Memory B cell (primary cell): ENCODE results near the gene AUTS2.

Source experiments
- ATAC-seq: fragments of 150-1000 bp; cut with Tn5 transposase; 2 replicates; pipeline ENCODE4 v1.10.0; 2021; ENCODE audit warnings: low read depth, mild to moderate bottlenecking, moderate library complexity
- DNase-seq, 2 donors: peaks; one replicate each; pipeline ENCODE4 v3.0.0; 2022; ENCODE audit warnings: low spot score in 2 of 2
- H3K27ac Mint-ChIP-seq: one replicate; pipeline ENCODE4 v1.8.0; 2022; ENCODE audit warnings: mild to moderate bottlenecking, moderate library complexity, mixed read lengths
- H3K27me3 Mint-ChIP-seq: one replicate; pipeline ENCODE4 v1.8.0; 2022; ENCODE audit warnings: mixed read lengths
- H3K36me3 Mint-ChIP-seq: one replicate; pipeline ENCODE4 v1.8.0; 2022; ENCODE audit warnings: mild to moderate bottlenecking, mixed read lengths
- H3K4me1 Mint-ChIP-seq: one replicate; pipeline ENCODE4 v1.8.0; 2022; ENCODE audit warnings: mixed read lengths
- H3K4me3 Mint-ChIP-seq: one replicate; pipeline ENCODE4 v1.8.0; 2022; ENCODE audit warnings: mild to moderate bottlenecking, moderate library complexity, mixed read lengths
- H3K9me3 Mint-ChIP-seq: one replicate; pipeline ENCODE4 v1.8.0; 2022; ENCODE audit warnings: mixed read lengths

The AUTS2 gene

DNA sequence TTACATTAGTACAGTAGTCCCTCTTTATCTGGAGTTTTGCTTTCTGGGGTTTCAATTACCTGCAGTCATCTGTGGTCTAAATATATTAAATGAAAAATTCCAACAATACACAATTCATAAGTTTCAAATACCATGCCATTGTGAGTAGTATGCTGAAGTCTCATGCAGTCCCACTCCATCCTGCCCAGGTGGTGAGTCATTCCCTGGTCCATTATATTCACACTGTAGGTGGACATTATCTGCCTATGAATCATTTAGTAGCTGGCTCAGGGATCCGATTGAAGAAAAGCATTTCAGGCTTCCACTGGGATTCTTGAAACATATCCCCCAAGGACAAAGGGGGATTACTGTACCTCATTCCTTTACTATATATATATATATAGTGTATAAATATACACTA lies 1235.5 kb downstream of the AUTS2 start:
- no peak for DNase-seq
- Mint-ChIP-seq H3K36me3 (no peaks in the 10 kb centered on the region), H3K27me3 (peaks cover 19% of the 10 kb centered on the region), H3K4me1 (peaks cover 9% of the 10 kb centered on the region), H3K9me3 (no peaks in the 10 kb centered on the region), H3K4me3 (no peak overlapping the region), H3K27ac (no peak overlapping the region)
- no peak for ATAC-seq

DNA sequence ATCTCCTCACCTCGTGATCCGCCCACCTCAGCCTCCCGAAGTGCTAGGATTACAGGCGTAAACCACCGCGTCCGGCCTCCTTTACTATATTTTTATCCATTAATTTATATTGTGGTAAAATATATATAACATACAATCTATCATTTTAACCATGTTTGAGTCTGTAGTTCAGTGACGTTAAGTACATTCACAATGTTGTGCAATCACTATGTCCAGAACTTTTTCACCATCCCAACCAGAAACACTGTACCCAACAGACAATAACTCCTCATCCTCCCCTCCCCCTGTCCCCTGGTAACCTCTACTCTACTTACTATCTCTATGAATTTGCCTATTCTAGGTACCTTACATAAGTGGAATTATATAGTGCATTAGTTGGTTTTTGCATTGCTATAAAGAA lies 1236.1 kb downstream of the AUTS2 start:
- Mint-ChIP-seq H3K4me1 (peaks cover 6% of the 10 kb centered on the region), H3K9me3 (peaks cover 2% of the 10 kb centered on the region), H3K4me3 (no peak overlapping the region), H3K27ac (no peak overlapping the region), H3K27me3 (peaks cover 19% of the 10 kb centered on the region), H3K36me3 (no peaks in the 10 kb centered on the region)
- DNase-seq (no peak), ATAC-seq (no peak)

DNA sequence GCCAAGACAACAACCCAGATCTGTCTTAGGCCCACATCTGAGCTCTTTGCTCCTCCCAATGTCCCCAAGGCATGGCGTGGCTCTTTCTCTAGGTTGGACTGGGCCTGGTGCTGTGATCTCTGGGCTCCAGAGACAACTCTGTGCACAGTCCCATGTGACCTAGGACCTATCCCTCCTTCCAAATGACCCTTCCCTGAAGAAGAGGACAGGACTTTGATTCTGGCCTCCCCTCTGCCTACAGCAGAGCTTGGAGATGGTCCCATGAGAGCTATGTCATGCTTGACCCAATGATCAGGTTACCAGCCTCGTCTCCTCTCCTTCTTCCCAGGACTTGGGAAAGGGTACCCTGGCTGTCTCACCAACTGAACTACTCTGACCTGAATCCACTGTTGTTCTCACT lies 1237.4 kb downstream of the AUTS2 start:
- DNase-seq (no peak), ATAC-seq (no peak)
- no peak overlapping the region for H3K4me3 Mint-ChIP-seq
- no peaks in the 10 kb centered on the region for H3K36me3 Mint-ChIP-seq
- peaks cover 13% of the 10 kb centered on the region for H3K27me3 Mint-ChIP-seq
- H3K4me1 Mint-ChIP-seq = no peaks in the 10 kb centered on the region
- no peak overlapping the region for H3K27ac Mint-ChIP-seq
- peaks cover 2% of the 10 kb centered on the region for H3K9me3 Mint-ChIP-seq

DNA sequence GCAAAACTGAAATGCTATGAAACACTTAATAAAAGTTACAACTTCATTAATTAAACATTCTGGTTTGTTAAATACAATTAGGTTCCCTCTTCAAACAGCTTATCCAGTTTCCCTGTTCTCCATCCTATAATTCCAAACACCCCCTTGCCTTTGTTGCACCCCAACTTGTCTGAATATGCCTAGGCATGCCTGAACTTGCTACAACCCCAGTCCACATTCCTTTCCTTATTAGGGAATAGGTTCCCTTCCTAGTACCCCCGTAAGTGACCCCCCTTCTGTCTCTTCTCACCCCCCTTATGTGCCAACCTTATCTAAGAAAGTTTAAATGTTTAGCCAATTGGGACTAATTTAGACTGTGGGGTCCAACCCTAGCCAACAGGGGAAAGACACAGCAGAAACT lies 1238.0 kb downstream of the AUTS2 start:
- Mint-ChIP-seq H3K4me1 (no peaks in the 10 kb centered on the region), H3K9me3 (peaks cover 2% of the 10 kb centered on the region), H3K27me3 (peaks cover 13% of the 10 kb centered on the region), H3K36me3 (no peaks in the 10 kb centered on the region), H3K4me3 (no peak overlapping the region), H3K27ac (no peak overlapping the region)
- ATAC-seq = no peak
- DNase-seq = no peak

DNA sequence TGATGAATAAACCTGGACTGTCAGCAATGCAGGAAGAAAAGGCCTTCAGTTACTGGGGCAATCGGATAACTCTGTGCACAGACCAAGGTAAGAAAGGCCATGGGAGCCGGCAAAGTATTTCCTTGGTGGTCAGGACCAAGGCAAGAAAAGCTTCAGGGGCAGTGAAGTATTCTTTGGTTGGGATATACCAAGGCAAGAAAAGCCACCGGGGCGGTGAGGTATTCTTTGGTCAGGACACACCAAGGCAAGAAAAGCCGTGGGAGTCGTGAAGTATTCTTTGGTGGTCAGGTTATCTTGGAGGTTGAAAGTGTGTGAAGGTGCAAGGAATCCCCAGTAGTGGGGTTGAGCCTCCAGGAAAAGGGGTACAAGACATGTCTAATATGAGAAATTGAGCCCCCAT lies 1238.7 kb downstream of the AUTS2 start:
- no peak overlapping the region for H3K27ac Mint-ChIP-seq
- no peak for ATAC-seq
- no peak overlapping the region for H3K4me3 Mint-ChIP-seq
- H3K27me3 Mint-ChIP-seq = peaks cover 13% of the 10 kb centered on the region
- no peaks in the 10 kb centered on the region for H3K4me1 Mint-ChIP-seq
- H3K9me3 Mint-ChIP-seq = peaks cover 2% of the 10 kb centered on the region
- no peaks in the 10 kb centered on the region for H3K36me3 Mint-ChIP-seq
- no peak for DNase-seq

DNA sequence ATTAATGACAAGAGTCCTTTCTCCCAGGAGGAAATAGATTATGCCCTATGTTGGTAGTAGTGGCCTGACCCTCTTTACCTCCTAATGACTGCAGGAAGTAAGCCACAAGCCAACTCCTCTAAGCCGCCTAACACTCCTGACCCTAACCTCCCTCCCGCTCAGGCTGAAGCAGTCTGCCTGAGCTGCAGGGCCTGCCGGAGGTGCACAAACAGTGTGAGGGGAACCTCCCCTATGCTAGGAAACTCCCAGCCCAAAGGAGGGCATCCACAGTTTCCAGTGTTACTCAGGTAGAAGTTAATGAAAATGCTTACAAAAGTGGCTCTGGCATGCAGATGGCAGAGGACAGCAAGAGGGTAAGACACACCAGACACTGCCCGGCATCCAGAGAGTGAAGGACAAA lies 1239.3 kb downstream of the AUTS2 start:
- Mint-ChIP-seq H3K36me3 (no peaks in the 10 kb centered on the region), H3K27ac (no peak overlapping the region), H3K9me3 (peaks cover 2% of the 10 kb centered on the region), H3K4me3 (no peak overlapping the region), H3K4me1 (no peaks in the 10 kb centered on the region), H3K27me3 (peaks cover 13% of the 10 kb centered on the region)
- no peak for ATAC-seq
- DNase-seq = no peak

DNA sequence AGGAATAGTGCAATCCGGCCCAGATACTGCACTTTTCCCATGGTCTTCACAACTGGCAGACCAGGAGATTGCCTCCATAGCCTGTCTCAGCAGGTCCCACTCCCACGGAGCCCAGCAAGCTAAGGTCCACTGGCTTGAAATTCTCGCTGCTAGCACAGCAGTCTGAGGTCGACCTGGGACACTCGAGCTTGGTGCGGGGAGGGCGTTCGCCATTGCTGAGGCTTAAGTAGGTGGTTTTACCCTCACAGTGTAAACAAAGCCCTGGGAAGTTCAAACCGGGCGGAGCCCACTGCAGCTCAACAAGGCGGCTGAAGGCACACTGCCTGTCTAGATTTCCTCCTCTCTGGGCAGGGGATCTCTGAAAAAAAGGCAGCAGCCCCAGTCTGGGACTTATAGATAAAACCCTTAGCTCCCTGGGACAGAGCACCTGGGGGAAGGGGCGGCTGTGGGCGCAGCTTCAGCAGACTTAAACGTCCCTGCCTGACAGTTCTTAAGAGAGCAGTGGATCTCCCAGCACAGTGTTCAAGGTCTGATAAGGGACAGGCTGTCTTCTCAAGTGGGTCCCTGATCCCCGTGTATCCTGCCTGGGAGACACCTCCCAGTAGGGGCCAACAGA lies 1240.1 kb downstream of the AUTS2 start:
- Mint-ChIP-seq H3K4me3 (no peak overlapping the region), H3K27me3 (peaks cover 13% of the 10 kb centered on the region), H3K4me1 (no peaks in the 10 kb centered on the region), H3K9me3 (peaks cover 2% of the 10 kb centered on the region), H3K27ac (no peak overlapping the region), H3K36me3 (no peaks in the 10 kb centered on the region)
- ATAC-seq (no peak), DNase-seq (no peak)
